Activated CD4-positive, CD25-positive, alpha-beta regulatory T cell treated with anti-CD3 and anti-CD28 coated beads, Interleukin-2, amount 50 U/mL, for 24 hours (primary cell): ENCODE data around the gene LRRC45.

Experiments used
- ATAC-seq, 2 donors: fragments of 150-1000 bp; cut with Tn5 transposase; one replicate each; pipeline ENCODE4 v1.10.0; 2021; ENCODE audit warnings: mild to moderate bottlenecking in 1 of 2, moderate library complexity in 1 of 2

Gene LRRC45

GRCh38 chr17:81994593-81995462 is 28.3 kb upstream of the LRRC45 start:
- no peak for ATAC-seq

DNA sequence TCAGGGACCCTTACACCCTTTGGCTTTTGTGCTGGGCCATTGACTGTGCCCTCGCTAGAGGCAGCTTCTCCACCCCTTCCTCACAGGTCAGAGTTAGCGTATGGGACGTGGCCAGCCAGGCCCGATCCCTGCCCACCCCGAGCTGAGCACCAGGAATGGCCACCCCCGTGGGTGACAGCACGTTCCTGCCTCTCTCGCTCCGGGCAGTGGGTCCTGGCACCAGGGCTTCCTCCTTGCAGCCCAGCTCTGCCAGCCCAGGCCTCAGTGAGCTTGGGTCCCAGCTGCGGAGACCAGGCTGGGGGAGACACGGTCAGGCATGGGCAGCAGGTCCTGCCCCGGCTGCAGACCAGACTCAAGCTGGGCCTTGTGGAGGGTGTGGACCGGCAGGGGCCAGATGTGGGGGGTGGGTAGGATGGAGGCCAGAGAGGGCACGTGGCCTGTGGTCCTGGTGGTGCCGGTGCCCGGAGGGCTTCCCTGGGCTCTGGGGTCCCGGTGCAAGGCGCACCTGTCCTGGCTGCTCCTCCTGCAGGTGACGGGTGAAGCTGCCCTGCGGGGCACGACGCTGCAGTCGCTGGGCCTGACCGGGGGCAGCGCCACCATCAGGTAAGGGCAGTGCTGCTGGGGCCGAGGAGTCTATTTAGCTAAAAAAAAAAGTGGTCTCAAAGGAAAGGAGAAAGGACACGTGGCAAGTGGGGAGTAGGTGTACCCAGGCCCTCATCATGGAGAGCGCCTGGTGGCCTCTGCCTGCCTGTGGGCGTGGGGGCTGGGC is 27.5 kb upstream of the LRRC45 start:
- ATAC-seq, result no peak

GRCh38 chr17:81996232-81996756 is 26.8 kb upstream of the LRRC45 start:
- ATAC-seq, result no peak

DNA sequence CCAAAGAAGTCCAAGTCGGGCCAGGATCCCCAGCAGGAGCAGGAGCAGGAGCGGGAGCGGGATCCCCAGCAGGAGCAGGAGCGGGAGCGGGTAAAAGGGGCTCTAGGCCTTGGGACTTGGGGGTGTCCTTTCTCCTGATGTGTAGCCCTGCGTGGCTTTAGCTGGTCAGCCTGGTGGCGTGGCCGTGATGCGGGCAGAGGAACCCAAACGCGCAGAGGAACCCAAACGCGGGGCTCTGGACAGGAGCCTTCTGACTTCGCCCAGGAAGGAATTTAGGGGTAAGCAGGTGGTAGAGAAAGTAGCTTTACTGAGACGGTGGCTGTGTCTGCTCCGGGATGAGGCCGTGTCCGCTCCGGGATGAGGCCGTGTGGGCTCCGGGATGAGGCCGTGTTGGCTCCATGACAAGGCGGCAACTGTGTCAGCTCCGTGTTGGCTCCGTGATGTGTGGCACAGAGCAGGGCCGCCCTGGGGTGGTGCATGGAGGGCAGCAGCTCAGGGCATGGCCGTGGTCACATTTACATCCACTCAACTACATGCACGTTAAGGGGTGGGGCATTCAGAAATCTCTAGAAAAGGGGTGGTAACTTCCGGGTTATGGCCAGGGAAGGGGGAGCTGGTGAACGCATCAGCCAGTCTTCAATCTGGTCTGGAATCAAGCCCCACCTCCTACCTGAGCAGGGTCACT is 26.2 kb upstream of the LRRC45 start:
- ATAC-seq, result no peak

GRCh38 chr17:81998212-81998611 is 24.9 kb upstream of the LRRC45 start:
- ATAC-seq, result no peak

DNA sequence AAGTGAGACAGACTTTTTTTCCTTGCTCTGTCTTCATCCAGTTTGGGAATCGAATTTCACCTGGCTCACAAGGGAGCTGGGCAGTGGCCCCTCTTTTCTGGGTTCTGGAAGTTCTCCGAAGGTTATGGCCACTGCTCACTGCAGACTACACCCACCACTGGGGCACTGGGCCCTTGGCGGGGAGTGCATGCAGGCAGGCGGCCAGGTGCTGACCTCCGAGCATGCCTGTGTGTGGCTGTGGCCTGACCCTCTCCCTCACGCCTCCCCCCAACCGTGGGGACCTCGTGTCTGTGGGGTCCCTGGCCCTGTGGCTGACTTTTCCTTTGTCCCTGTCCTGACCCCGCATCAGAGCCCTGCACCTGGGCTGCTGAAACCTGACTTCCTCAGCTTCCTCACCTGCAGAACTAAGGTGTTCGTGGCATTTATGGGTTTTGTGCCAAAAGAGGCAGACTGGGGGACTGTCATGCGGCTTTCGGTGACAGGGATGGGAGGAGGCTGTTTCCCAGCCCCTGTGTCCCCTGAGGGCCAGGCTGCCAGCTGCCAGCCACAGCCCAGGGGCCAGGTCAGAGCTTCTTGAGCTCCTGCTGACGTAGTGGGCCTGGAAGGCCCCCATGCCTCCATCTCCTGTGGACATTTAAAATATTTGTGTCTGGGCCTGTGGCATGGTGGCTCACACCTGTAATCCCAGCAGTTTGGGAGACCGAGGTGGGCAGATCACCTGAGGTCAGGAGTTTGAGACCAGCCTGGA is 24.2 kb upstream of the LRRC45 start:
- no peak for ATAC-seq

DNA sequence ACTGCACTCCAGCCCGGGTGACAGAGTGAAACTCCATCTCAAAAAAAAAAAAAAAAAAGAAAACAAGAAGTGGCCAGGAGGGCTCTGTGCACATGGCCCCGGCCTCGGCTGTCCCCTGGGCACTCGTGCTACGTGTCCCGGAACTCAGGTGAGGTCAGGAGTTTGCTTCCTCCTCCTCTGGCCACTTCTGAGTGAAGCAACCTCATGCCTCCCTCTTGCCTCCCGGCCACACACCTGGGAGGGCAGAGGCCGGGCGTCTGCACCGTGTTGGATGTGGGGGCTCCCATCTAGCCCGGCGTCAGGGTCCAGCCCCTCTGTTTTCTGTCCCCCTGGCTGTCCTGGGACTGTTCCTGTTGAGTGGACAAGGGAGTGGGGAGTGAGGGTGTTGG is 23.5 kb upstream of the LRRC45 start:
- ATAC-seq, result no peak

- ATAC-seq, result no peak
Measured at GRCh38 chr17:81999976-82000802, 22.9 kb upstream of the LRRC45 start.

- no peak for ATAC-seq
Measured at GRCh38 chr17:82000803-82001570, 22.1 kb upstream of the LRRC45 start.

GRCh38 chr17:82001571-82002056 is 21.5 kb upstream of the LRRC45 start:
- ATAC-seq, result no peak

GRCh38 chr17:82003411-82004381 is 19.4 kb upstream of the LRRC45 start:
- peak; percentile 82 for ATAC-seq

- no peak for ATAC-seq
Measured at GRCh38 chr17:82004517-82005455, 18.3 kb upstream of the LRRC45 start.

DNA sequence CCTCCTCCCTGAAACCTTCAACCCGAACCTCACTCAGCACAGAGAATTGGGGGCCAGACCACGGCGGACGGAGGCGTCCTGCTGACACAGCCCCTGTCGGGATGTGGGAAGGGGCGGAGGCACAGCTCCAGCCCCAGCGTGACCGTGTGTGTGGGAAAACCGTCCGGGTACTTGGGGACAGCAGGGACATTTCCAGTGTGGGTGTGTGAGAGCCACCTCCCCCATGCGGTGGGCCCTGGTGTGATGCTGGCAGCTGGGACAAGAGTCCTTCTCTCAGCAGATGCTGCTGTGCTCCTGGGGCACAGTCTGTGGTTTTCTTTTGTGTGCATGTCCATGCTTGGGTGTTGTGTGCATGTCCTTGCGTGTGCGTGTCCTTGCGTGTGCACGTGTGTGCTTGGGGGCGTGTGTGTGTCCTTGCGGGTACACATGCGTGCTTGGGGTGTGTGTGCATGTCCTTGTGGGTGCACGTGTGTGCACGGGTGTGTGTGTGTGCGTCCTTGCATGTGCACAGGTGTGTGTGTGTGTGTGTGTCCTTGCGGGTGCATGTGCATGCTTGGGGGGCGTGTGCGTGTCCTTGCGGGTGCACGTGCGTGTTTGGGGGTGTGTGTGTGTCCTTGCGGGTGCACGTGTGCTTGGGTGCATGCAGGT is 17.3 kb upstream of the LRRC45 start:
- ATAC-seq, result no peak

DNA sequence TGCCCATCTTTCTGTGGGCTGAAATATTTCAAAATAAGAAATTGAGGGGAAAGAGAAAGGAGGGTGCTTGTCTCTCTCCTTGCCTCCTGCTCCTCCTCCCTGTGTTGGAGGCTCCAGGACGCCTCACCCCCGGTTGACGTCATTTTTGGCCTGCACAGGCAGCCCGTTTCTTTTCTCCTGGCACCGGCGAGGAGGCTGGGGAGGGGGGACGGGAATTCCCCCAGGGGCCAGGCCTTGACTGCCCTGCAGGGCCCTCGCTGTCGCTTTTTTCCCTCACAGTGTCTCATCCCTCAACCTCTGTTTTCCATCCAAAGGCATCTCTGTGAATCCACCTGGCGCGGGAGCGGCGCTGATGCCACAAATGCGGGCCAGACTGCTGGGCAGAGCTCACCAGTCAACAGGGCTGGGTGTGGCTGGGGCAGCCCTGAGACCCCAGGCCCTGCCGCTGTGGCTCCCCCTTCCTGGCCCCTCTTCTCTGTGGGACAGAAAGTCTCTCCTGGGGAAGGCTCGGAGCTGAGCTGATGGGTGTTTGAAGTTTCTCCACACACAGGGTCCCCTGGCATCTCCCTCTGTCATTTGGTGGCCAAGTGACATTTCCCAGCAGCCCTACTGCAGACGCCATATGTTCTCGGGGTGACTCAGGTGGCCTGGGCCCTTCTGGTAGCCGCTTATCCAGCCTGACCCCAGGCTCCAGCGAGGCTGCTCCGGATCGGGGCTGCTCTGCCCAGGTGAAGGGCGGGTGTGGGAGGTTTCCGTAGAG is 16.5 kb upstream of the LRRC45 start:
- no peak for ATAC-seq

- no peak for ATAC-seq
Measured at GRCh38 chr17:82007228-82007494, 15.9 kb upstream of the LRRC45 start.

DNA sequence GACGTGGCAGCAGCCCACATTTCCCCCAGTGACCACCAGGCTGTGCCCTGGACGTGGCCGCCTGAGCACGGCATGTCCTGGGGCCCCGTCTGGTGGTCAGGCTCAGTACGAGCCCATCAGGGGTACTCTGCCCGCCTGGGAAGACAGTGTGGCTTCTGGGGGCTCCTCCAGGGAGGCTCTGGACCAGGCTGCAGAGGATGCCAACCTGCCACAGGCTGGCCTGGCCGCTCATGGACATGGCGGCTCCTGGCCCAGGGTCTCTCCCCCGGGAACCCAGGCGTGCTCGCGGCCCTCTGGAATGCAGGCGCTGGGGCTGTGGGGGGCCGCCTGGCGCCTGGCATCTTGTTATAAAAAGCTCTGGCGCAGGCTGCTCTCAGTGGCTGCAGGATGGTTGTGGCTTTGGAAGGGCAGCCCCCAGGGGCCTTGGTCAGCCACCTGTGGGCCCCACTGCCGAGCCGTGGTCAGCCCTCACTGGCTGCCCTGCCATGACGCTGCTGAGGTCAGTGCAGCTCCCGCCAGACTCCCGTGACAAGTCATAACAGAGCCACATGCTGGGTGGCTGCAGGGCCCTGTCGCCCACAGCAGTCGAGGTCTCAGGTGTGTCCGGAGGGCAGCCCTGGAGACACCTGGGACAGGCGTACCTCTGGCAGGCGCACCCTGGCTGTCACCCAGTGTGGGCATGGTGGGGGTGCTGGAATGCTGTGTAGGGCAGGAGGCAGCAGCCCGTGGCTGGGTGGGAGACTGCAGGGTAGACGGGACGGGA is 15.4 kb upstream of the LRRC45 start:
- ATAC-seq, result no peak
